HG03103 (cell line): ENCODE results near the gene DENND2C.
A peak's percentile ranks its signal among the peaks of the same experiment; 100 is the strongest.
"Not testable (repeated sequence)": the region's sequence is repeated elsewhere in the genome, so short reads cannot be mapped to it uniquely, and the experiment has no call there.

Experiments used
- ATAC-seq: cut with Tn5 transposase; IDR thresholded peaks from one replicate; pipeline ENCODE4 v1.9.1; 2021; ENCODE audit warnings: low read depth; ENCODE audit not compliant: unreplicated experiment

The DENND2C gene

DNA sequence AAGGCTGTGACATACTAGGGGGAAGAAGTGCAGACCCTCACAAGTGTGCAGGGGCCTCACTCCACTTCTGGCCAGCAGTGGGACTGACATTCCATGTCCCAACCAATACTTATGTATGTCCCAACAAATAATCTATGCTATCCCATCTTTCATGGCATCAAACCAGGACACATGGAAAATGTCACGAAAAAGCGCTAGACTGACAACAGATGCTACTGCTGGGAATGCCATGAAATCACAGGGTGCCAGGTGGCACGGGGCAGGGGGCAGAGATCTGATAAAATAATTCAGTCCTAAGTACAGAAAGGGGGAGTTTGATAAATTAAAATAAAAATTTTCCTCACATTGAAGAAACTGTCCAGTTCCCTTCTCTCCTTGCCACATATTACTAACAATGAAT, 60.8 kb downstream of the DENND2C start:
- ATAC-seq = no peak

GRCh38 chr1:114607223-114607622, 62.6 kb downstream of the DENND2C start:
- ATAC-seq = no peak

GRCh38 chr1:114597949-114598348, 71.9 kb downstream of the DENND2C start:
- no peak for ATAC-seq

- no peak for ATAC-seq
Measured at GRCh38 chr1:114595602-114596001, 74.2 kb downstream of the DENND2C start.

DNA sequence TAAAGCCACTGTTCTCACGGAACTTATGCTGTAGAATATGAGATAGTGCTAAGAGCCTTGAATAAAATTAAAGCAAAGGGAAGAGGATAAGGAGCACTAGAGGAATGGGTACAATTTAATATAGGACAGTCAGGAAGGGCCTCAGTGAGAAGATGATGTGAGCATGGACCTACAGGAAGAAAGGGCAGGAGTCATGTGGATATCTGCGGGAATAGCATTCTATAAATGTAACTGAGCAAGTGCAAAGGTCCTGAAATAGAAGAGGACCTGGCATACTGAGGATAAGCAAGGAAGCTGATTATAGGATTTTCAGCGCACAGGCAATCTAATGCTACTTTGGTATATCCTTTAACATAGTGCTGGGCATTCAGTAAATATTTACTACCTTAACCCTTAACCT, 75.8 kb downstream of the DENND2C start:
- ATAC-seq = no peak

DNA sequence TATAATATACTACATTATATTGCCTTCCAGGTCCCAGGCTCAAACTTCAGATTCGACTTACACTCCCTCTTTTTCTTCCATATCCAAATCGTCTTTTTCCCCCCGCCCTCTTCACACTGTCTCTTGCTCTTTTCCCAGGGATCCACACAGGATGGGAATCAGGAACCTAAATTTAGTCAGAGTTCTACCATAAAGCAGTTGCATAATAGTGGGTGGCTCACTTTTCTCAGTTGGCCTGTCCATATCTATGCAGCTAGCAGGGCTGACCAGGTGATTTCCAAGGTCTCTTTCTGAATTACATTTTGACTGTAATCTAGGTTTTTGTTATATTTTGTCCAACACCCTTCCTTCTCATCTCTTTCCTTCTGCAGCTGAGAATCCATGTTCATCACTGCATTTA, 80.7 kb downstream of the DENND2C start:
- no peak for ATAC-seq

GRCh38 chr1:114588196-114588689, 81.6 kb downstream of the DENND2C start:
- no peak for ATAC-seq

GRCh38 chr1:114587203-114587991, 82.5 kb downstream of the DENND2C start:
- no peak for ATAC-seq

- no peak for ATAC-seq
Measured at GRCh38 chr1:114586513-114587047, 83.3 kb downstream of the DENND2C start.

- no peak for ATAC-seq
Measured at GRCh38 chr1:114585231-114585630, 84.6 kb downstream of the DENND2C start.

DNA sequence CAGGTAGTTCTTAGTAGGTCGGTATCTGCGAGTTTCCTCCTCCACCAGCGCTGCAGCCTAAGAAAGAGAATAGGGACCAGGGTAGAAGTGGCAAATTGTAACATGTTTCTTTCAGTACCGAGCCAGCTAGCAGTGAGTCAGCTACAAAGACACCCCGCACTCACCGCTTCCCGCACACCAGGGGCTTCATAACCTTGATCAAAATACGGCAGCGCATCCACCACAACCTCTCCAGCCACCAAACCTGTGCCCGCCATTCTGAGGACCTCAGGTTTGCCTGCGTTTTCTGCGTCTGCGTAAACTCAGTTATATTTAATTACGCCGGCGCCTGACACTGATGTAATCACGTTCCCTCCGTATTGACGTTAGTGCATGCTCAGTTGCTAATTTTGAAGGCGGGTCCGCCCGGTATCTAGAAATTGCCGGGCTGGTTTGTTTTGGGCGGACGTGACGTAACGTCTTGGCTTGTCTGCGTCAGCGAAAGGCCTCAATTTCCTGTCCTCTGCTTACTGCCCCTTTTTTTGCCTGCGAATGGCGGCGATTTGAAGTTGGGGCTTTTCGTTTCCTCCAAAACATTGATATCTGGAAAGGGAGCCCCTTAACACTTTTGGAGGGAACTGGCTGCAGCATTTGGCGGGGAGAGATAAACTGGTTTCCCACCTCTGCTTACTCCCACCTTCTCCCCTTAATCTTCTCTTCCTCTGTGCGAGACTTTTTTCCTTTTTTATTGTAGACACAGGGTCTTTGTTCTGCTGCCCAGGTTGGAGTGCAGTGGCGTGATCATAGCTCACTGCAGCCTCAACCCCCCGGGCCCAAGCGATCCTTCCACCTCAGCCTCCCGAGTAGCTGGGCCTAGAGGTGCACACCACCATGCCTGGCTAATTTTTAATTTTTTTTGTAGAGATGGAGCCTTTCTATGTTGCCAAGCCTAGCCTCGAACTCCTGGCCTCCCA, 88.2 kb downstream of the DENND2C start, which contains the start of gene BCAS2:
TSS of gene BCAS2 (minus strand) at position 281 of the 953 bp plus-strand sequence. CDS start at position 257, 24 bp downstream.
- ATAC-seq = peak; percentile 99

DNA sequence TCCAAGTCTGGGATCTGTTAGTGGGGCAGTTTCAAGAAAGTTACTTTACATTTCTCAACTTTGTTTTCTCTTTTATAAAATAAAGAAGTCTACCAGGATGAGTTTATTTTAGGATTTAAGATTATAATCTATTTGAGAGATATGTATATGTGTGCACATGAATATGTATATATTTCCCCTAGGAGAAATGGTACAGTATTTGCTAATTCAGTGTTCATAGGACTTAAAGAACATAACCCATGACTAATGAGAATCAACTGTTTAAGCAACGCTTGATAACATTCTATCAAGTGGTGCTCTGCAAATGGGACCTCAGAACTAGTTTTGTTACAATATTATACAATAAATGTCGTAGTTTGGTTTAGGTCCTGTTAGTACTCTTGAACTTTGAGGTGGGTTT, 95.5 kb downstream of the DENND2C start:
- no peak for ATAC-seq

GRCh38 chr1:114564141-114564540, 105.7 kb downstream of the DENND2C start:
- no peak for ATAC-seq

DNA sequence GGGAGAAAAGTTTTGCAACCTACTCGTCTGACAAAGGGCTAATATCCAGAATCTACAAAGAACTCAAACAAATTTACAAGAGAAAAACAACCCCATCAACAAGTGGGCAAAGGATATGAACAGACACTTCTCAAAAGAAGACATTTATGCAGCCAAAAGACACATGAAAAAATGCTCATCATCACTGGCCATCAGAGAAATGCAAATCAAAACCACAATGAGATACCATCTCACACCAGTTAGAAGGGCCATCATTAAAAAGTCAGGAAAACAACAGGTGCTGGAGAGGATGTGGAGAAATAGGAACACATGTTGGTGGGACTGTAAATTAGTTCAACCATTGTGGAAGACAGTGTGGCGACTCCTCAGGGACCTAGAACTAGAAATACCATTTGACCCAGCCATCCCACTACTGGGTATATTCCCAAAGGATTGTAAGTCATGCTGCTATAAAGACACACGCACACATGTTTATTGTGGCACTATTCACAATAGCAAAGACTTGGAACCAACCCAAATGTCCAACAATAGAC, 106.8 kb downstream of the DENND2C start:
- ATAC-seq = not testable (repeated sequence)

DNA sequence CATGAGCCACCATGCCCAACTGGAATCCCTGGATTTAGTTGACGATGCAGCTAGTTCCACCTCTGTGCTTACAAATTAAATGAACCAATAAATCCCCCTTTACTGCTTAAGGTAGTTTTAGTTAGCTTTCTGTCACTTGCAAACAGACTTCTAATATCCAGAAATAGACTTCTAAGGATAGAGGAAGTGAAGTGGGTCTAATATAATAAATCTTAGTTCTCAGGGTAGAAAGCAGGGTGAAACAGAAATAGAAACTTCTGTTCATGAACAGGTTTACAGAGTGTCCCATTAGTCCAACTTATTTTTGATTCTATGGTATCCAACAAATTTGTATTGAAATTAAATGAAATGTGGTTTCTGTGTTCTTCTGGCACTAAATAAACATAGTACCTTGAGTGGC, 108.5 kb downstream of the DENND2C start:
- ATAC-seq = no peak

GRCh38 chr1:114559356-114559755, 110.5 kb downstream of the DENND2C start:
- ATAC-seq = peak; percentile 55

- no peak for ATAC-seq
Measured at GRCh38 chr1:114558544-114558943, 111.3 kb downstream of the DENND2C start.

GRCh38 chr1:114554577-114554976, 115.3 kb downstream of the DENND2C start:
- ATAC-seq = no peak

- ATAC-seq = no peak
Measured at GRCh38 chr1:114552106-114552639, 117.7 kb downstream of the DENND2C start.

DNA sequence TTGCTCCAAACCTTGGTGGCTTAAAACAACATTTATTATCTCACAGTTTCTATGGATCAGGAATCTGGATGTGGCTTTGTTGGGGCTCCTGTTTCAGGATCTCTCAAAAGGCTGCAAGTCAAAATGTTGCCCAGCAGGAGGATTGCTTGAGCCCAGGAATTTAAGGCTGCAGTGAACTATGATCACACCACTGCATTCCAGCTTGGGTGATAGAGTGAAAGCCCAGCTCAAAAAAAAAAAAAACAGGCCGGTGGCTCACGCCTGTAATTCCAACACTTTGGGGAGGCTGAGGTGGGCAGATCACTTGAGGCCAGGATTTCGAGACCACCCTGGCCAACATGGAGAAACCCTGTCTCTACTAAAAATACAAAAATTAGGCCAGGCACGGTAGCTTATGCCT, 118.4 kb downstream of the DENND2C start:
- no peak for ATAC-seq
